Endothelial cell (in vitro differentiated cells): ENCODE data around the gene PODXL. TPM values are rescaled to one million over a fixed set of nuclear protein-coding genes. Genes with fewer than 3 reads are reported as not detected.
A peak's percentile ranks its signal among the peaks of the same experiment; 100 is the strongest.
"Not testable (repeated sequence)": the region's sequence is repeated elsewhere in the genome, so short reads cannot be mapped to it uniquely, and the experiment has no call there.

Experiments used
- DNase-seq: peaks from one replicate; pipeline ENCODE4 v3.0.0; 2021; ENCODE audit warnings: low spot score
- H3K27ac Mint-ChIP-seq: one replicate; pipeline ENCODE4 v1.8.0; 2021; ENCODE audit warnings: mixed read lengths, inconsistent platforms; ENCODE audit not compliant: unreplicated experiment
- H3K27me3 Mint-ChIP-seq: one replicate; pipeline ENCODE4 v1.8.0; 2021; ENCODE audit warnings: mild to moderate bottlenecking, moderate library complexity, mixed read lengths, inconsistent platforms; ENCODE audit not compliant: unreplicated experiment
- H3K36me3 Mint-ChIP-seq: one replicate; pipeline ENCODE4 v1.8.0; 2021; ENCODE audit warnings: mild to moderate bottlenecking, low read depth, mixed read lengths, inconsistent platforms; ENCODE audit not compliant: unreplicated experiment
- H3K4me1 Mint-ChIP-seq: one replicate; pipeline ENCODE4 v1.8.0; 2021; ENCODE audit warnings: mild to moderate bottlenecking, mixed read lengths, inconsistent platforms; ENCODE audit not compliant: unreplicated experiment
- H3K4me3 Mint-ChIP-seq: one replicate; pipeline ENCODE4 v1.8.0; 2021; ENCODE audit warnings: mild to moderate bottlenecking, mixed read lengths, inconsistent platforms; ENCODE audit not compliant: unreplicated experiment
- H3K9me3 Mint-ChIP-seq: one replicate; pipeline ENCODE4 v1.8.0; 2021; ENCODE audit warnings: mixed read lengths, inconsistent platforms; ENCODE audit not compliant: unreplicated experiment
- CTCF ChIP-seq: fragments of 200-600 bp; sonication (generic); IDR thresholded peaks from one replicate; pipeline ENCODE4 v1.5.0; 2021; ENCODE audit warnings: antibody characterized with exemption; ENCODE audit not compliant: unreplicated experiment
- total RNA-seq: library from RNA; stranded (reverse); fragmentation: NEBNext Ultra II Directional; extraction: Animal tissue kit (Norgen Biotek cat#: 25700); gene quantifications from one replicate; pipeline ENCODE4 v1.2.1, GENCODE V29; 2021; ENCODE audit not compliant: unreplicated experiment

Gene PODXL
- total RNA-seq, 1 donor from 2014 or later = 302 TPM

- Mint-ChIP-seq H3K27ac (peak overlapping the region; percentile 48), H3K9me3 (no peaks in the 10 kb centered on the region), H3K4me1 (peaks cover 68% of the 10 kb centered on the region), H3K4me3 (no peak overlapping the region), H3K27me3 (peaks cover 31% of the 10 kb centered on the region), H3K36me3 (peaks cover 63% of the 10 kb centered on the region)
- no peak for TF ChIP-seq CTCF
- no peak for DNase-seq
Observed at GRCh38 chr7:131508754-131509486, 47.5 kb downstream of the PODXL start.

GRCh38 chr7:131507592-131508331, 48.7 kb downstream of the PODXL start:
- Mint-ChIP-seq H3K27me3 (peaks cover 38% of the 10 kb centered on the region), H3K27ac (peak overlapping the region; percentile 86)

GRCh38 chr7:131506597-131506996, 49.8 kb downstream of the PODXL start:
- Mint-ChIP-seq H3K4me1 (peaks cover 70% of the 10 kb centered on the region), H3K9me3 (no peaks in the 10 kb centered on the region), H3K27me3 (peaks cover 34% of the 10 kb centered on the region), H3K36me3 (peaks cover 62% of the 10 kb centered on the region), H3K27ac (peak overlapping the region; percentile 72), H3K4me3 (no peak overlapping the region)
- no peak for DNase-seq
- TF ChIP-seq CTCF = no peak

More at GRCh38 chr7:131507592-131508331, 48.7 kb downstream of the PODXL start:
- Mint-ChIP-seq H3K4me1 (peaks cover 69% of the 10 kb centered on the region), H3K9me3 (no peaks in the 10 kb centered on the region), H3K4me3 (peak overlapping the region; percentile 72), H3K36me3 (peaks cover 63% of the 10 kb centered on the region)
- DNase-seq = peak; percentile 82
- TF ChIP-seq CTCF = peak; percentile 69

GRCh38 chr7:131505636-131506557, 50.5 kb downstream of the PODXL start:
- H3K4me3 Mint-ChIP-seq = no peak overlapping the region
- TF ChIP-seq CTCF = no peak
- peaks cover 56% of the 10 kb centered on the region for H3K36me3 Mint-ChIP-seq
- H3K4me1 Mint-ChIP-seq = peaks cover 70% of the 10 kb centered on the region
- H3K27ac Mint-ChIP-seq = no peak overlapping the region
- no peaks in the 10 kb centered on the region for H3K9me3 Mint-ChIP-seq
- H3K27me3 Mint-ChIP-seq = peaks cover 34% of the 10 kb centered on the region
- no peak for DNase-seq

GRCh38 chr7:131505037-131505620, 51.3 kb downstream of the PODXL start:
- peak overlapping the region; percentile 82 for H3K4me3 Mint-ChIP-seq
- not testable (repeated sequence) for DNase-seq, H3K9me3 Mint-ChIP-seq
- peaks cover 34% of the 10 kb centered on the region for H3K27me3 Mint-ChIP-seq
- peak overlapping the region; percentile 91 for H3K27ac Mint-ChIP-seq
- peaks cover 74% of the 10 kb centered on the region for H3K4me1 Mint-ChIP-seq
- peaks cover 58% of the 10 kb centered on the region for H3K36me3 Mint-ChIP-seq
